Mononuclear cell (primary cell): Measurements from ENCODE around the gene ADD2. TPM values are rescaled to one million over a fixed set of nuclear protein-coding genes. Genes with fewer than 3 reads are reported as not detected.

Experiments
- H3K27me3 ChIP-seq: 2 replicates; pipeline ENCODE4 v1.6.0; 2011; ENCODE audit warnings: low read length, control low read depth; ENCODE audit not compliant: insufficient read depth
- H3K4me1 ChIP-seq: 2 replicates; pipeline ENCODE4 v1.5.1; 2011; ENCODE audit warnings: mild to moderate bottlenecking, low read length, control low read depth; ENCODE audit not compliant: insufficient read depth
- H3K4me3 ChIP-seq: 2 replicates; pipeline ENCODE4 v1.5.1; 2011; ENCODE audit warnings: mild to moderate bottlenecking, low read length, moderate library complexity
- H3K9me3 ChIP-seq: 2 replicates; pipeline ENCODE4 v1.5.1; 2011; ENCODE audit warnings: low read depth, mild to moderate bottlenecking, control low read depth, low read length
- total RNA-seq: library from RNA; depleted of rRNA; stranded (reverse); fragments of >200 nt; gene quantifications from one replicate; pipeline ENCODE4 v1.2.3, GENCODE V29; 2012

ADD2 gene
- total RNA-seq, 1 donor: 2.4 TPM

- H3K9me3 ChIP-seq: no peaks in the 10 kb centered on the region
- no peak overlapping the region for H3K4me3 ChIP-seq
- no peaks in the 10 kb centered on the region for H3K4me1 ChIP-seq
- no peaks in the 10 kb centered on the region for H3K27me3 ChIP-seq
Observed at GRCh38 chr2:70712916-70713315, 55.1 kb downstream of the ADD2 start.

GRCh38 chr2:70711191-70711590 is 56.8 kb downstream of the ADD2 start:
- no peak overlapping the region for H3K4me3 ChIP-seq
- no peaks in the 10 kb centered on the region for H3K9me3 ChIP-seq
- H3K27me3 ChIP-seq: no peaks in the 10 kb centered on the region
- H3K4me1 ChIP-seq: no peaks in the 10 kb centered on the region

GRCh38 chr2:70710038-70710690 is 57.8 kb downstream of the ADD2 start:
- no peaks in the 10 kb centered on the region for H3K9me3 ChIP-seq
- no peaks in the 10 kb centered on the region for H3K4me1 ChIP-seq
- no peak overlapping the region for H3K4me3 ChIP-seq

GRCh38 chr2:70709275-70710037 is 58.5 kb downstream of the ADD2 start:
- Histone ChIP-seq H3K27me3 (no peaks in the 10 kb centered on the region), H3K4me3 (no peak overlapping the region), H3K4me1 (no peaks in the 10 kb centered on the region), H3K9me3 (no peaks in the 10 kb centered on the region)

More at GRCh38 chr2:70710038-70710690, 57.8 kb downstream of the ADD2 start:
- no peaks in the 10 kb centered on the region for H3K27me3 ChIP-seq

- Histone ChIP-seq H3K4me1 (no peaks in the 10 kb centered on the region), H3K27me3 (no peaks in the 10 kb centered on the region), H3K4me3 (no peak overlapping the region), H3K9me3 (no peaks in the 10 kb centered on the region)
Observed at GRCh38 chr2:70708376-70709199, 59.4 kb downstream of the ADD2 start.

GRCh38 chr2:70707706-70708105 is 60.3 kb downstream of the ADD2 start:
- no peak overlapping the region for H3K4me3 ChIP-seq
- H3K4me1 ChIP-seq: no peaks in the 10 kb centered on the region
- H3K9me3 ChIP-seq: no peaks in the 10 kb centered on the region
- no peaks in the 10 kb centered on the region for H3K27me3 ChIP-seq

GRCh38 chr2:70706026-70706795 is 61.8 kb downstream of the ADD2 start:
- no peaks in the 10 kb centered on the region for H3K9me3 ChIP-seq
- no peaks in the 10 kb centered on the region for H3K27me3 ChIP-seq
- no peaks in the 10 kb centered on the region for H3K4me1 ChIP-seq
- no peak overlapping the region for H3K4me3 ChIP-seq

GRCh38 chr2:70705160-70705850 is 62.7 kb downstream of the ADD2 start:
- H3K4me3 ChIP-seq: no peak overlapping the region
- H3K4me1 ChIP-seq: no peaks in the 10 kb centered on the region
- H3K9me3 ChIP-seq: no peaks in the 10 kb centered on the region

GRCh38 chr2:70703900-70704549 is 64.0 kb downstream of the ADD2 start:
- Histone ChIP-seq H3K27me3 (peaks cover 3% of the 10 kb centered on the region), H3K9me3 (no peaks in the 10 kb centered on the region), H3K4me1 (no peaks in the 10 kb centered on the region), H3K4me3 (no peak overlapping the region)

More at GRCh38 chr2:70705160-70705850, 62.7 kb downstream of the ADD2 start:
- no peaks in the 10 kb centered on the region for H3K27me3 ChIP-seq

- H3K4me1 ChIP-seq: no peaks in the 10 kb centered on the region
- H3K4me3 ChIP-seq: no peak overlapping the region
- H3K27me3 ChIP-seq: peaks cover 3% of the 10 kb centered on the region
- H3K9me3 ChIP-seq: no peaks in the 10 kb centered on the region
Observed at GRCh38 chr2:70702711-70703395, 65.1 kb downstream of the ADD2 start.

GRCh38 chr2:70698847-70699246 is 69.2 kb downstream of the ADD2 start:
- H3K4me3 ChIP-seq: no peak overlapping the region
- H3K27me3 ChIP-seq: peaks cover 3% of the 10 kb centered on the region
- H3K9me3 ChIP-seq: no peaks in the 10 kb centered on the region
- H3K4me1 ChIP-seq: no peaks in the 10 kb centered on the region

GRCh38 chr2:70697603-70698383 is 70.2 kb downstream of the ADD2 start:
- H3K27me3 ChIP-seq: peaks cover 3% of the 10 kb centered on the region
- H3K4me3 ChIP-seq: no peak overlapping the region
- H3K9me3 ChIP-seq: no peaks in the 10 kb centered on the region
- H3K4me1 ChIP-seq: no peaks in the 10 kb centered on the region

- peaks cover 3% of the 10 kb centered on the region for H3K27me3 ChIP-seq
- no peaks in the 10 kb centered on the region for H3K9me3 ChIP-seq
- H3K4me1 ChIP-seq: no peaks in the 10 kb centered on the region
- H3K4me3 ChIP-seq: no peak overlapping the region
Observed at GRCh38 chr2:70696142-70696541, 71.9 kb downstream of the ADD2 start.
